Fibroblast of skin of abdomen (primary cell): Measurements from ENCODE around the gene YPEL3.

Source experiments
- DNase-seq: peaks from one replicate; pipeline ENCODE4 v3.0.0-alpha.2; 2013

YPEL3 gene

DNA sequence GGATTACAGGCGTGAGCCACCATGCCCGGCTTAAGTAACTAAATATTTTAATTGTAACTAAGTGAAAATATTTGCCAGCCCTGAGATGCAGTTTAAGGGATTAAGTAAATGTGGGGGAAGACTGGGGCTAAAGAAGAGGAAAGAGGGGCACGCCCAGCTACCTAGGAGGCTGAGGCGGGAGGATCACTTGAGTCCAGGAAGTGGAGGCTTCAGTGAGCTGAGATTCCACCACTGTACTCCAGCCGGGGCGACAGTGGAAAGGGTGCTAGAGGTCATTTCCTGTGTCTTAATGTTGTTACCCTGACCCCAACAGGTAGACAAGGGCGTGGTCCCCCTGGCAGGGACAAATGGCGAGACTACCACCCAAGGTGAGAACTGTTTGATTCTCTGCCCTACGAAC, 27.7 kb downstream of the YPEL3 start:
- DNase-seq, result no peak

- no peak for DNase-seq
Observed at GRCh38 chr16:30067584-30067916, 28.5 kb downstream of the YPEL3 start.

GRCh38 chr16:30066761-30067583, 29.0 kb downstream of the YPEL3 start:
- no peak for DNase-seq

DNA sequence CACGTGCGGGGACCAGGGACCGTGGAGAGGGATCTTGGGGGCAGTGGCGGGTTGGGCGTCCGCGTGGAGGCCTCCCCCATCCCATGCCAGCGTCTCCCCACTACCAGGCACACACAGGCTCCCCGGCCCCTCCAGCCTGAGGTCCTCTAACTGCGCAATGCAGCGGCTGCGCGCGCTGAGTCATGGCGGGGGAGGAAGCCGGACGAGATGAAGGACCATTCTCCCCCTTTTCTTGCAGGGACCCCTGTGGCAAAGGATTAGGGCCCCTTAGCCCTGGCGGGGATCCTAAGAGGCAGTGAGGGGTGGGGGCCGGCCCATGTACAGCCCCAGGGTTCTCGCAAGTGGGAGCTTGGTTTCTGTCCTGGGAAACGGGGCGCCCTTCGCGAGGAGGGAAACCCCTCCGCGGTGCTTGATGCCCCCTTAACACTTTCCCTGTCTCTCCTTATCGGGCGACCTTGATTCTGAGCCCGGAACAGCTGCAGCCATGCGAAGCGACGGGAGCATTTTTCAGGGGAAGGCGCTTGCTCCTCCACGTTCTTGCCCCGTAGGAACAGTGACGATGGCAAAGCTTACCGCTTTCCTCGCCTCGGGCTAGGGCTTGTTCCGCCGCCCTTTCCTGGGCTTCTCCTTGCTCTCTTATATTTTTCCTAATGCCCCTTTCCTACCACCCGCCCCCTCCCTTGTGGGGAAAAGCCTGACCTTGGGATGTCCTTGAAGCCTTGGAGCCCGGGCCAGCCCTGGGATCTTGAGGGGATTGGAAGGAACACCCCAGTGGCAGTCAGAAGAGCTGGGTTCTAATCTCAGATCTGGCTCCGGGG, 29.9 kb downstream of the YPEL3 start:
- DNase-seq, result peak; percentile 60

- peak; percentile 100 for DNase-seq
Observed at GRCh38 chr16:30065102-30065942, 30.7 kb downstream of the YPEL3 start, which contains the start of gene ALDOA. ALDOA (plus strand) TSS chr16:30065760; CDS start chr16:30066898, 1,138 bp downstream.

DNA sequence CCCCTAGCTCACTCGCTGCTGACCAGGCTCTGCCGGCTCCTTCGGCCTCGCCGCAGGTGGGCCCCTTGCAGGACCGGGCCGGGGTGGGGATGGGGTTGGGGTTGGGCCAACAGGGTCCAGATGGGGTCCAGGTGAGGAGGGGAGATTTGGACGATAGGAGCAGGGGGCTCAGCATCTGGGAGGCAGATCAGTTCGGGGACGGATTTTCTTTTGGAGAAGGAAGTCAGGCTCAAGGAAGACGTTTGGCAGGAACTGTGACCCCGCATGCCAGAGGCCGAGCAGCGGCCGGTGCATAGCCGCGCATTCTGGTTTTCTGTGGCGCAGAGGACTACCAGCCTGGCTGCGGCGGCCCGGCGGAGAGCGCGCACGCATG, 31.3 kb downstream of the YPEL3 start:
- DNase-seq, result no peak

GRCh38 chr16:30063893-30064728, 31.9 kb downstream of the YPEL3 start:
- peak; percentile 39 for DNase-seq

- no peak for DNase-seq
Observed at GRCh38 chr16:30063278-30063892, 32.6 kb downstream of the YPEL3 start.

DNA sequence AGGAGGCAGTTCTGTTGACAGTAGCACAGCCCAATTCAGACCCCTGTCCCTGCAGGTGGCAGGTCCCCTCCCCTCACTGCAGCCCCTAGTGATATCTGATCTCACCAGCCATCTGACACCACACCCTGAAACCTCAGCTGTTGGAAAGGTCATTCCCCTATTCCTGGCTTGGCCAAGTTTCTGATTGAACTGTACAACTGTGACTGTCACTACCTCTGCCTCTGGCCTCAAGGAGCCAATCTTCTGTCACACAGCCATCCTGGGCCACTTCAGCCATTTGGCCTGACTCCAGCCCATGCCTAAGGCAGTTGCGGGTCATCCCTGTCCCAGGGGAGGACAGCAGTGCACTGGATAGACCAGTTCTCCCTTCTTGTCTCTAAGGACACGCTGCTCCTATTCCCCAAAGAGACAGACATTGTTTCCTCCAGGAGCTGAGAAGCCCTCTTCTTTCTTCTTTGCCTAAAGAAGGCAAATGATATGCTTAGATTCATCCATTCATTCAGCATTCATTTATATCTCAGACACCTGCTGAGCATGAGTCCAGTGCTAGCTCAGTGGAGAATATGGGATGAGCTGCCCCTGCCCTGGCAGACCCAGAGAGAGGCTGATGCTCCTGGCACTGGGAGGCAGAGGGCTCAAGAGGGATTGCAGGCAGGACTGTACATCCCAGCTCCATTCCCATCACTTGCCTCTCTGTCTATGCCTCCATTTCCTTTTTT, 35.0 kb downstream of the YPEL3 start:
- no peak for DNase-seq

GRCh38 chr16:30060346-30060745, 35.7 kb downstream of the YPEL3 start:
- no peak for DNase-seq

DNA sequence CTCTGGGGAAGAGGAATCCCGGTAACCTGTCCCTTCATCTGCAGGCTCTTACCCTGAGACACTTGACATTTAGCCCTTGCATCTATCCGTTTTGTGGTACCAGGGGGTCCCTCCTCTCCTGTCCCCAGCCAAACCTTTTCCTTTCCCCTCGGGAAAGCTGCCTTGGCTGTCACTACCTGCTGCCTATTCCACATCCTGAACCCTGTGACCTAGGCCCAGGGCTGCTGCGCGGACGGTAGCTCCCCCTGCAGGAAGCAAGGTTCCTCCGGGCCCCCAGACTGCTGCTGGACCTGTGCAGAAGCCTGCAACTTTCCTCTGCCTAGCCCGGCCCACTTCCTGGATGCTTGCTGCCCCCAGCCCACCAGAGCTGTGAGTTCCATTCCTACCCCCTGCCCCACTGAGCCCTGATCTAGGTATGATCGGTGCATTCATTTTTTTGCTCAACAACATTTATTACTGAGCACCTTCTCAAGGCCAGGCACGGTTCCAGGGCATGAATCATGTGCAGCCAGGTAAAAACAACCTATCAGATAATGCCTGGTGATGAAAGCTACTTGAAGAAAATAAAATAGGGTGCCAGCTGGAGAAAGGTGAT, 41.0 kb downstream of the YPEL3 start:
- DNase-seq, result no peak

- DNase-seq, result no peak
Observed at GRCh38 chr16:30054451-30054850, 41.6 kb downstream of the YPEL3 start.

GRCh38 chr16:30053376-30054015, 42.5 kb downstream of the YPEL3 start:
- peak; percentile 52 for DNase-seq

DNA sequence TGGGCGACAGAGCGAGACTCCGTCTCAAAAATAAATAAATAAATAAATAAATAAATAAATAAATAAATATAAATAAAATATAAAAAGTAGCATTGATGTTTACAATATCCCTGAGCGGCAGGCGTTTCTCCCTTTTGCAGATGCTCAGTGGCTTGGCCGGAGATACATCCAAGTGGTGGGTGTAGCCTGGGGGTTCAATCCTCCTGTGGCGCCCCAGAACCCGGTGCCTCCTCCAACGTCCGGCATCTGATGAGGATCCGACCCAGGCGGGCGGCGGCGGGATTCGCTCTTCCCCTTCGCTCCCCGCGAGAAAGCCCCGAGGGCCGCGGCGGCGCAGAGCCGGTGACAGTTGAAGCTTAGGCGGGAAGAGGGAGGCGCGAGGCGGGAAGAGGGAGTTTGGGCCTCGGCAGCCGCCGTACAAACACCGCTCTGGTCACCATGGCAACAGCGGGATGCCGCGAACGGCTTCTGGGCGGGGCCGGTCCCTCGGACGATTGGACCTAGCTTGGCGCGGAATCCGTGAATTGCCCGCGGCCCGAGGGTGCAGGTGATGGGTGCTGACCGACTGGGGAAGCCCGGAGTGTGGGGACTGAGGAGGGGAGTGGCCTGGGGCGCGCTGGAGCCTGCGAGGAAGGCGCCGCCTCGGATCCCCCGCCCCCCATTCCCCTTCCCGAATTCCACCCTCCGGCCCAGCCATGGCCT, 43.2 kb downstream of the YPEL3 start:
- DNase-seq, result peak; percentile 91

DNA sequence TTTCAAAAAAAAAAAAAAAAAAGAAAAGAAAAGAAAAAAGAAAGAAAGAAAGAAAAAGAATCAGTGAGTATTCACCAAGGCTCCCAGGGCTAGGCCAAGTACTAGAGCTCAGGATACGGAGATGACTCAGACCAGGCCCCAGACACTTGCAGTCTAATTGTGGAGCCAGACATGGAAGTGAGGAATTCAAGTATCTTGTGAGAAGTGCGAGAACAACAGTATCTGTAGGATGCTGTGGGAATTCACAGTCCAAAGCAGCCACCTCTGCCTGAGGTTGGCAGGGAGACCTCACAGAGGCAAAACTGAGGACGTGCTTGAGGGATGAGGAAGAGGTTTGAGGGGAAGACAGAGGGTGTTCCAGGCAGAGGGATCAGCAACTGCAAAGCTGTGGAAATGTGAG, 44.5 kb downstream of the YPEL3 start:
- peak; percentile 64 for DNase-seq

GRCh38 chr16:30049871-30050270, 46.1 kb downstream of the YPEL3 start:
- no peak for DNase-seq

- DNase-seq, result no peak
Observed at GRCh38 chr16:30046588-30046987, 49.4 kb downstream of the YPEL3 start.

DNA sequence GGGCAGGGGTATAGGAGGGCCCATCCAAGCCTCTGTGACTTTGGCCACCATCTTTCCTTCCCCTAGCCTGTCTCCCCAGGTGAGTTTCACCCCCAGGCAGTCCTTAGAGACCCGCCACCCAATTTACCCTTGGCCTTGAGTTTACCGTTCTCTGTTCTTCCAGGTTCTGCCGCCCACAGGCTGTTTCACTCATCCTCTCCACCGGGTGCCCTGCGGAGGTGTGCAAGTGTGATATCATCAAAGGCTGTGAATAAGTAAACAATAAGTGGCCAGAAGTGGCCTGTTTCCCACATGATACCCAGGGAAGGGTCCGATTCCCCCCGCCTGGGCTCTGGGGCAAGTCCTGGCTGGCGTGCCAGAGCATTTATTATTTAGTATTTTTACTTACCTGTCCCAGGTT, 49.8 kb downstream of the YPEL3 start:
- DNase-seq, result no peak
